Gastrocnemius medialis (tissue), 4 donors: Measurements from ENCODE around the gene HERC3. TPM values are rescaled to one million over a fixed set of nuclear protein-coding genes. Genes with fewer than 3 reads are reported as not detected.

Source experiments
- ATAC-seq, 2 donors: fragments of 150-250 bp; one replicate each; pipeline ENCODE4 v1.9.1; 2016
- DNase-seq, 2 donors: peaks; one replicate each; pipeline ENCODE4 v3.0.0-alpha.2; 2019
- H3K27ac ChIP-seq, 4 donors: fragments of 200-600 bp; sonication (generic); 1 replicate in 1 of 4; 2 replicates in 3 of 4; pipeline ENCODE4 v1.5.1; 2016 to 2018; ENCODE audit warnings: mild to moderate bottlenecking in 2 of 4, moderate library complexity in 1 of 4
- H3K27me3 ChIP-seq, 3 donors: fragments of 200-600 bp; sonication (generic) in 2 of 3; 1 replicate in 1 of 3; 2 replicates in 2 of 3; pipeline versions ENCODE4 v1.5.1 to v1.6.0; 2016 to 2019; ENCODE audit warnings: mild to moderate bottlenecking in 1 of 3, moderate library complexity in 1 of 3
- H3K36me3 ChIP-seq, 2 donors: fragments of 200-600 bp; sonication (generic) in 1 of 2; one replicate each; pipeline ENCODE4 v1.5.1; 2017 to 2018
- H3K4me1 ChIP-seq, 2 donors: fragments of 200-600 bp; sonication (generic) in 1 of 2; one replicate each; pipeline ENCODE4 v1.5.1; 2016 to 2017; ENCODE audit warnings: mild to moderate bottlenecking in 2 of 2
- H3K4me3 ChIP-seq, 4 donors: fragments of 200-600 bp; sonication (generic) in 3 of 4; 1 replicate in 1 of 4; 2 replicates in 3 of 4; pipeline ENCODE4 v1.5.1; 2016 to 2019; ENCODE audit warnings: mild to moderate bottlenecking in 2 of 4
- H3K9me3 ChIP-seq, 3 donors: fragments of 200-600 bp; sonication (generic) in 2 of 3; 1 replicate in 1 of 3; 2 replicates in 2 of 3; pipeline ENCODE4 v1.5.1; 2016 to 2019
- POLR2A ChIP-seq, 2 donors: fragments of 450-650 bp; IDR thresholded peaks; one replicate each; pipeline ENCODE4 v1.6.1; 2017; ENCODE audit warnings: antibody characterized with exemption in 2 of 2, mild to moderate bottlenecking in 2 of 2, moderate library complexity in 2 of 2
- in situ Hi-C, 4 donors: fragments of 200-750 bp; cut with MboI; loops; one replicate each; pipeline versions ENCODE4 v1.15.0 to v1.8.0; 2017; ENCODE audit warnings: low sequenced_read_pairs in 4 of 4
- intact Hi-C: fragments of 100-400 bp; cut with DNase I; formaldehyde crosslinking; loops from one replicate; pipeline ENCODE4 v1.15.1; 2023; ENCODE audit warnings: low total_unique reads
- total RNA-seq, 4 donors: library from RNA; depleted of rRNA; stranded (reverse); fragments of >200 nt; gene quantifications; one replicate each; pipeline versions ENCODE4 v1.1.0 to v1.2.3, GENCODE V29; 2016
- TF ChIP-seq, protein P1 (sequence below), 5 experiments: fragments of 450-650 bp in 3 of 5; fragments of 200-600 bp in 2 of 5; sonication (generic) in 2 of 5; IDR thresholded peaks in 4 of 5; conservative IDR thresholded peaks in 1 of 5; 1 replicate in 4 of 5; 2 replicates in 1 of 5; pipeline ENCODE4 v1.5.1; 2016 to 2019; ENCODE audit warnings: antibody characterized with exemption in 5 of 5, mild to moderate bottlenecking in 3 of 5, moderate library complexity in 3 of 5

HERC3 gene
- total RNA-seq, 4 donors from 2014 or later: 16.2 to 32.3 (median 21.9) TPM

DNA sequence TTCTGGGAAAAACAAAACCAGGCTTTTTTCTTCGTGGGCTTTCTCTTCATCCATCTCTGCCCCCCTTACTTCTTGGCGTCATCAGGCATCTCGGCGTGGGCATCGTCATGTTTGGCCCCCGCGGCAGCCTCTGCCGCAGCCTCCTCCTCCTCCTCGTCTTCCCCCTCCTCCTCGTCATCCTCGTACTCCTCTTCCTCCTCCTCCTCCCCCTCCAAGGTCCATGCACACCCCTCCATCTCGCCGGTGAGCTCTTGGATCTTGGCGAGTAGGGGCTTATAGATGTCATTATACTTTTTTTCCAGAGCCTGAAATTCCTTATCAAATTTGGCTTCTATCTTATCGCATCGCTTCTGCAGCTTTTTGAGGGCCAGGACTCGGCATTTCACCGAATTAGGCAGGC lies 104.9 kb downstream of the HERC3 start:
- intact Hi-C loops (no loop called here), in situ Hi-C loops (no loop called here)
- Histone ChIP-seq H3K27ac (peak overlapping the region; percentile 75 to 82 (median 79)), H3K27me3 (no peaks in the 10 kb centered on the region), H3K36me3 (peaks cover 0 to 8% of the 10 kb centered on the region in 2 donors), H3K4me3 (peak overlapping the region; percentile 61 to 84 (median 72)), H3K4me1 (peaks cover 0 to 10% of the 10 kb centered on the region in 2 donors), H3K9me3 (no peaks in the 10 kb centered on the region)
- ATAC-seq (peak; percentile 43 to 47), DNase-seq (peak in 1 of 2 donors; percentile 23)
- TF ChIP-seq POLR2A (IDR thresholded peaks at IDR 0.05): no peak
- TF ChIP-seq, protein P1, sequence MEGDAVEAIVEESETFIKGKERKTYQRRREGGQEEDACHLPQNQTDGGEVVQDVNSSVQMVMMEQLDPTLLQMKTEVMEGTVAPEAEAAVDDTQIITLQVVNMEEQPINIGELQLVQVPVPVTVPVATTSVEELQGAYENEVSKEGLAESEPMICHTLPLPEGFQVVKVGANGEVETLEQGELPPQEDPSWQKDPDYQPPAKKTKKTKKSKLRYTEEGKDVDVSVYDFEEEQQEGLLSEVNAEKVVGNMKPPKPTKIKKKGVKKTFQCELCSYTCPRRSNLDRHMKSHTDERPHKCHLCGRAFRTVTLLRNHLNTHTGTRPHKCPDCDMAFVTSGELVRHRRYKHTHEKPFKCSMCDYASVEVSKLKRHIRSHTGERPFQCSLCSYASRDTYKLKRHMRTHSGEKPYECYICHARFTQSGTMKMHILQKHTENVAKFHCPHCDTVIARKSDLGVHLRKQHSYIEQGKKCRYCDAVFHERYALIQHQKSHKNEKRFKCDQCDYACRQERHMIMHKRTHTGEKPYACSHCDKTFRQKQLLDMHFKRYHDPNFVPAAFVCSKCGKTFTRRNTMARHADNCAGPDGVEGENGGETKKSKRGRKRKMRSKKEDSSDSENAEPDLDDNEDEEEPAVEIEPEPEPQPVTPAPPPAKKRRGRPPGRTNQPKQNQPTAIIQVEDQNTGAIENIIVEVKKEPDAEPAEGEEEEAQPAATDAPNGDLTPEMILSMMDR (IDR thresholded peaks at IDR 0.05 in 4 of 5, conservative IDR thresholded peaks at IDR 0.05 in 1 of 5): no peak

DNA sequence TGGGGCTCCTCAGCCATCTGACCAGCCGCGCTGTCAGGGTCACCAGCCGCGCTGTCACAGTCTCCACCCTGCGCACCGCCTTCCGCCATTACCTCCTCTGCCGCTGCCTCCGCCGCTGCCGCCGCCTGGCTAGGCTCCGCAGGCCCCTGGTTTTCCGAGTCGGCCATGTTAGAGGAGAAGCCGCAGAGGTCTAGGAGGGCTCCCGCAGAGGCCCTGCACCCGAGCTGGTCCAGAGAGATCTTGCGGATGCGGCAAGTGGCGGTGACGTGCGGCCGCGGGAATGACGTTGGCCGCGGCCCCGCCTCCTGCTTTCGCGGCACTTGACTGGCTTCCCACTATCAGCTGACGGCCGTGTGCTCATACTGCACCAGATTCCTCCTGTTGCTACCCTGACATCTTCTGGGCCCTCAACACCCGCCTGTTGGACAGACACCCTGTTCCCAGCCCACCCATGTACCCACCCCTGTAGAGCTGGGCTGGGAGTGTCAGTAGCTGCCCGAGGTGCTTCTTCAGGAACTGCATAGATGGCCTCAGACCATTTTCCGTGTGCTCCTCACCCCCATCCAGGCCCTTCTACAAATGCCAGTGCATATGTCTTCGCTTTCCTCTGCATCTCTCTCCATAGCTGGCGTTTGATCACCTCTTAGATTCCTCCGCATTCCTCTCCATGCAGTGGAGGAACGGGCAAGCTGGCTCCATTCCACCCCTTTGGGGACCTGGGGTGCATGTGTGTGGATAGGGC lies 105.5 kb downstream of the HERC3 start, which contains the start of gene NAP1L5:
TSS of gene NAP1L5 (minus strand) at position 242 of the 742 bp plus-strand sequence. CDS start at position 167, 75 bp downstream.
- Histone ChIP-seq H3K27ac (peak within 1 kb of the TSS; percentile 75 to 82 (median 79)), H3K36me3 (peaks cover 0 to 13% of the 10 kb centered on the region in 2 donors), H3K9me3 (no peaks in the 10 kb centered on the region), H3K27me3 (no peaks in the 10 kb centered on the region), H3K4me1 (peaks cover 0 to 10% of the 10 kb centered on the region in 2 donors), H3K4me3 (peak within 1 kb of the TSS; percentile 61 to 84 (median 72))
- DNase-seq (peak; percentile 23 to 63), ATAC-seq (peak; percentile 89 to 94)
- intact Hi-C loops (no loop called here), in situ Hi-C loops (no loop called here)
- TF ChIP-seq, protein P1 (IDR thresholded peaks at IDR 0.05 in 4 of 5, conservative IDR thresholded peaks at IDR 0.05 in 1 of 5): no peak
- peak; percentile 56 to 59 for TF ChIP-seq POLR2A (IDR thresholded peaks at IDR 0.05)

DNA sequence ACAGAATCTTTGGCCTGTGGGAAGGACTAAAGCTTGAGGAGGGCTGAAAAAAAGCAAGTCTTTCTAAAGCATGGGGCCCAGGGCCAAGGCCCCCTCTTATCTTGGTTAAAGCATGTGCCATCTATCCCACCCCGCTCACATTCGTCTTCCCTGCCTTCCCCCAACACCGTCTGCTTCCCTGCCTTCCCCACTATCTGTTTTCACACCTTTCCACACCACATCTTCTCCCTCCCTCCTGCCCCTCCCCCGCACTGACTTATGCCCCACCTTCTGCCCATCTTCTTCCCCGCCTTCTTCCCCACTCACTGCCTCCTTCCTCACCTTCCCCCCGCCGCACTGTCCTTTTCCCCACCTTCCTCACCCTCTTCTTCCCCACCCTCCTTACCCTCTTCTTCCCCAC lies 106.2 kb downstream of the HERC3 start:
- in situ Hi-C loops: no loop called here
- Histone ChIP-seq H3K4me1 (peaks cover 0 to 10% of the 10 kb centered on the region in 2 donors), H3K9me3 (no peaks in the 10 kb centered on the region), H3K27ac (peak overlapping the region in 2 of 4 donors; percentile 79), H3K36me3 (peaks cover 0 to 15% of the 10 kb centered on the region in 2 donors), H3K27me3 (no peaks in the 10 kb centered on the region), H3K4me3 (no peak overlapping the region)
- no peak for ATAC-seq
- DNase-seq: no peak
- no peak for TF ChIP-seq POLR2A (IDR thresholded peaks at IDR 0.05)
- TF ChIP-seq, protein P1 (IDR thresholded peaks at IDR 0.05 in 4 of 5, conservative IDR thresholded peaks at IDR 0.05 in 1 of 5): no peak
- intact Hi-C loops: no loop called here

DNA sequence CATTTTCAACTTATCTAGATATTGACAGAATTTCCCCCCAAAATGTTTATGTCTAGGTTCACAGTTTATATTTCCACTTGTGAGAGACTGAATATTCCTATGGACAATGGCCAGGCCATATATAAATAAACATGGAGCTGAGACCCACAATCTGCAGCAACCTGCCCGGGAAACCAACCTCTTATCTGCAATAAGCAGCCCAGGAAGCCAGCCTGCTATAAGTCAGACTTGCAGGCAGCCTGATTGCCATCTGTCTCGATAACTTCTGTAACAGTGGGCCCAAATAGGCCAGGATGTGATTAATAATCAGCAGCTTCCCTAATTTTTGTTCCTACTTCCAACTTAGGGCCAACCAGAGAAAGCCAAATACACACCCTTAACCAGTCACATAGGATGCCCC lies 110.5 kb downstream of the HERC3 start:
- peaks cover 0 to 24% of the 10 kb centered on the region in 2 donors for H3K36me3 ChIP-seq
- no peak overlapping the region for H3K27ac ChIP-seq
- no peaks in the 10 kb centered on the region for H3K9me3 ChIP-seq
- no peak for TF ChIP-seq POLR2A (IDR thresholded peaks at IDR 0.05)
- TF ChIP-seq, protein P1 (IDR thresholded peaks at IDR 0.05 in 4 of 5, conservative IDR thresholded peaks at IDR 0.05 in 1 of 5): no peak
- in situ Hi-C loops: loop anchor here in 1 of 4 donors (10.0 kb wide), 2 partner anchors 102 to 322 kb away; no protein-coding TSS in a partner anchor
- intact Hi-C loops: loop anchor here (10.0 kb wide), 2 partner anchors 202 to 412 kb away; partner anchors contain the start of gene TIGD2
- ATAC-seq: no peak
- H3K27me3 ChIP-seq: no peaks in the 10 kb centered on the region
- no peak overlapping the region for H3K4me3 ChIP-seq
- H3K4me1 ChIP-seq: peaks cover 5 to 12% of the 10 kb centered on the region in 2 donors
- DNase-seq: no peak
